GM13976 (cell line): ENCODE data around the gene DCD.
A peak's percentile ranks its signal among the peaks of the same experiment; 100 is the strongest.

Experiments
- DNase-seq: peaks from one replicate; pipeline ENCODE4 v3.0.0; 2012; ENCODE audit warnings: low spot score
- in situ Hi-C: fragments of 300-500 bp; cut with MboI; formaldehyde crosslinking; loops from one replicate; pipeline ENCODE4 v1.12.0; 2022; ENCODE audit warnings: low sequenced_read_pairs, mixed read lengths, inconsistent platforms; ENCODE audit not compliant: unreplicated experiment
- TF ChIP-seq, protein P1 (sequence below): IDR thresholded peaks from 2 replicates; pipeline ENCODE4 v1.5.1; 2012; ENCODE audit warnings: borderline replicate concordance, mild to moderate bottlenecking; ENCODE audit not compliant: insufficient read depth; ENCODE audit errors: extremely low read depth, missing control alignments, control extremely low read depth

Gene DCD

DNA sequence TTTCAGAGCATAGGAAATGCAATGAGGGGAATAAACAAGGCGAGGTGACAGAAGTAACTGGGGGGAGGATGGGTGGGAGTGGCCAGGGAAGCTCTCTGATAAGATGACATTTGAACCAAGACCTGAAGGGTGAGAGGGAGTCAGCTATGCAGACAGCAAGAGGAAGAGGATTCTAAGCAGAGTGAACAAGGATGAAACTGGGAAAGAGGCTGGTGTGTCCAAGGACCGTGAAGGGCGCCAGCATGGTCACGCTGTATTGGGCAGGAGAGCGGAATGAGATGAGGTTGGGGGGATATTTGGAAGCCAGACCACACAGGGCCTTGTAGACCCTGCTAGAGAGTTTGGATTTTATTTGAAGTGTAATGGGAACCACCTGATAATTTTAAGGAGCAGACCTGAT lies 49.2 kb downstream of the DCD start:
- in situ Hi-C loops: no loop called here
- TF ChIP-seq, protein P1, sequence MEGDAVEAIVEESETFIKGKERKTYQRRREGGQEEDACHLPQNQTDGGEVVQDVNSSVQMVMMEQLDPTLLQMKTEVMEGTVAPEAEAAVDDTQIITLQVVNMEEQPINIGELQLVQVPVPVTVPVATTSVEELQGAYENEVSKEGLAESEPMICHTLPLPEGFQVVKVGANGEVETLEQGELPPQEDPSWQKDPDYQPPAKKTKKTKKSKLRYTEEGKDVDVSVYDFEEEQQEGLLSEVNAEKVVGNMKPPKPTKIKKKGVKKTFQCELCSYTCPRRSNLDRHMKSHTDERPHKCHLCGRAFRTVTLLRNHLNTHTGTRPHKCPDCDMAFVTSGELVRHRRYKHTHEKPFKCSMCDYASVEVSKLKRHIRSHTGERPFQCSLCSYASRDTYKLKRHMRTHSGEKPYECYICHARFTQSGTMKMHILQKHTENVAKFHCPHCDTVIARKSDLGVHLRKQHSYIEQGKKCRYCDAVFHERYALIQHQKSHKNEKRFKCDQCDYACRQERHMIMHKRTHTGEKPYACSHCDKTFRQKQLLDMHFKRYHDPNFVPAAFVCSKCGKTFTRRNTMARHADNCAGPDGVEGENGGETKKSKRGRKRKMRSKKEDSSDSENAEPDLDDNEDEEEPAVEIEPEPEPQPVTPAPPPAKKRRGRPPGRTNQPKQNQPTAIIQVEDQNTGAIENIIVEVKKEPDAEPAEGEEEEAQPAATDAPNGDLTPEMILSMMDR: no peak
- DNase-seq: no peak

DNA sequence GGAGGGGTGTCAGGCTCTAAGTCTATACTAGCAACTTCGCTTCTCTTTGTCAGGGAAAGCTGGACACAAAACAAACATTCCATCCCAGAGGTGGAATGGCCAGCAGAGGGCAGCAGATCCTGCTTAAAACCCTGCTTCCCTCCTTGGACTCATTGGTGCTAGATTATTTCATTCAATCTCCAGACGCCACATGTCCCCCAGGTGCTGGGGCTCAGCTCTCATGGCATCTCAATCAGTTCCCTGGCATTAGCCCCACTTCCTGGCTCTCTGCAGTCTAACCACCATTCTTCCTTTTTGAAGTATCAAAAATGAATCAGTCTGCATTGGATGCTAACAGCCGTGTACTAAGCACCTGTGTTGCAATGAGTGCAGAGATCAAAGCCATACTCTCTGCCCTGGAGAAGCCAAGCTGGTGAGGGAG lies 51.6 kb downstream of the DCD start:
- TF ChIP-seq, protein P1: peak; percentile 75
- DNase-seq: peak; percentile 56
- in situ Hi-C loops: no loop called here

DNA sequence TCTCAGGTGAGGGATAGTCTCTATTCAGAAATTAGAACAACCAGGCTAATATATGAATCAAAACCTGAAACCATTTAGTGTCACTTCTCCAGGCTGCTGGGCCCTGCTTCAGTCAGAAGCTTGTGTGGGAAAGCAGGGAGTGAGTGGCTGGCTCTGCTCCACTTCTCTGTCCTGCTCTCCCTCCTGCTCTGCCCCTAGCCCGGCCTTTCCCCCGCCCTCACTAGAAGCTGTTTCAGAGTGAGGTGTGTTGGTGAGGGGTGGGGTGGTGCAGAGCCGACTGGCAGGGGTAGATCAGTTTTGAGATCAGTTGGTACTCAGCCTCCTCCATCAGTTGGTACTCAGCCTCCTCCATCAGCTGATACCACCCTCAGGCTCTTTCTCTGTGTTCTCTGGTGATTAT lies 52.7 kb downstream of the DCD start:
- DNase-seq: no peak
- TF ChIP-seq, protein P1: no peak
- in situ Hi-C loops: no loop called here
